ENCODE measurements around the gene DACH1.

DACH1 gene

DNA sequence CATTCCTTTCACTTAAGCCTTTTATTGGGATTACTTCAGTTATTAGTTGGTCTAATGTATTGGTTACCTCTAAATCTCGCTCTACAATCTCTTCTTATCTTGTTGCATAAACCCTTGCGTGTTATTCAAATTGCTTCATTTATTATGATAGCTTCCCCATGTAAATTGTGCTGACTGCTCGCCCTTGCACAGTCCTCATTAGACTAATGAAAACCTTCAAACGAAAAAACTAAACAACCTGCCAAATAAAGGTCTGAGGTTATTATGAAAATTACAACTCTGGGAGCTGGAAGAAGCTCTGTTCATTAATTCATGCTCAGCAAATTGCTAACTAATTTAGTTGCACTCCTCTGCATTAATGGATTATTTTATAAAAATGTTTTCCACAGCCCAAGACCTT is 320.1 kb downstream of the DACH1 start:
- H3K36me3 ChIP-seq (ENCODE audit: control insufficient read depth in 1 of 2, insufficient read depth in 2 of 2, low read length in 2 of 2) = no peaks in the 10 kb centered on the region
- H3K4me3 ChIP-seq (ENCODE audit: low read depth in 1 of 2, low read length in 2 of 2) = no peak overlapping the region
- H3K9me3 ChIP-seq (ENCODE audit: control insufficient read depth in 1 of 2, low read length in 2 of 2) = no peaks in the 10 kb centered on the region
- no peaks in the 10 kb centered on the region for H3K4me1 ChIP-seq (ENCODE audit: control insufficient read depth in 1 of 2, insufficient read depth in 2 of 2, low read length in 2 of 2)
- H3K27me3 ChIP-seq (ENCODE audit: low read depth, low read length) = no peaks in the 10 kb centered on the region
- no peak overlapping the region for H3K27ac ChIP-seq (ENCODE audit: low read length)

GRCh38 chr13:71540098-71540497 is 326.9 kb downstream of the DACH1 start:
- Histone ChIP-seq H3K9me3 (ENCODE audit: control insufficient read depth in 1 of 2, low read length in 2 of 2) (no peaks in the 10 kb centered on the region), H3K4me3 (ENCODE audit: low read depth in 1 of 2, low read length in 2 of 2) (no peak overlapping the region), H3K36me3 (ENCODE audit: control insufficient read depth in 1 of 2, insufficient read depth in 2 of 2, low read length in 2 of 2) (no peaks in the 10 kb centered on the region), H3K4me1 (ENCODE audit: control insufficient read depth in 1 of 2, insufficient read depth in 2 of 2, low read length in 2 of 2) (no peaks in the 10 kb centered on the region), H3K27ac (ENCODE audit: low read length) (no peak overlapping the region), H3K27me3 (ENCODE audit: low read depth, low read length) (no peaks in the 10 kb centered on the region)

DNA sequence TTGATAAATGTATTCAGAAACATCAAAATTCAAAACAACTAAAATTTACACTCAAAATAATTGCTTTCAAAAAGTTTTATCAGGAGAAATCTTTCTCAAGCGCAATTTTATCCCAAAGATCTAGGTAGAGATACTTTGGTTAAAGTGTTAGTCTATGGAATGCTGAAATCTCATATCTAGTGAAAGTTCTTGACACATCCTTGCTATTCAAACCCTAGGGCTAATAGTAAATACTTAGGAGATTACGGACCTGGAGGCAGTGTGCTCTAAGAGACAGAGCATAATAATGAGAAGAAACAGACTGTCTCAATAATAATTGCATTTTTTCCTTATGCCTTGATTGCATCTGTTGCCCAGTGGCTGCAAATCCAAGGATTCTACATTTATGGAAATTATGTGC is 330.8 kb downstream of the DACH1 start:
- no peaks in the 10 kb centered on the region for H3K4me1 ChIP-seq (ENCODE audit: control insufficient read depth in 1 of 2, insufficient read depth in 2 of 2, low read length in 2 of 2)
- H3K27ac ChIP-seq (ENCODE audit: low read length) = no peak overlapping the region
- H3K9me3 ChIP-seq (ENCODE audit: control insufficient read depth in 1 of 2, low read length in 2 of 2) = no peaks in the 10 kb centered on the region
- H3K27me3 ChIP-seq (ENCODE audit: low read depth, low read length) = no peaks in the 10 kb centered on the region
- H3K36me3 ChIP-seq (ENCODE audit: control insufficient read depth in 1 of 2, insufficient read depth in 2 of 2, low read length in 2 of 2) = no peaks in the 10 kb centered on the region
- H3K4me3 ChIP-seq (ENCODE audit: low read depth in 1 of 2, low read length in 2 of 2) = no peak overlapping the region

DNA sequence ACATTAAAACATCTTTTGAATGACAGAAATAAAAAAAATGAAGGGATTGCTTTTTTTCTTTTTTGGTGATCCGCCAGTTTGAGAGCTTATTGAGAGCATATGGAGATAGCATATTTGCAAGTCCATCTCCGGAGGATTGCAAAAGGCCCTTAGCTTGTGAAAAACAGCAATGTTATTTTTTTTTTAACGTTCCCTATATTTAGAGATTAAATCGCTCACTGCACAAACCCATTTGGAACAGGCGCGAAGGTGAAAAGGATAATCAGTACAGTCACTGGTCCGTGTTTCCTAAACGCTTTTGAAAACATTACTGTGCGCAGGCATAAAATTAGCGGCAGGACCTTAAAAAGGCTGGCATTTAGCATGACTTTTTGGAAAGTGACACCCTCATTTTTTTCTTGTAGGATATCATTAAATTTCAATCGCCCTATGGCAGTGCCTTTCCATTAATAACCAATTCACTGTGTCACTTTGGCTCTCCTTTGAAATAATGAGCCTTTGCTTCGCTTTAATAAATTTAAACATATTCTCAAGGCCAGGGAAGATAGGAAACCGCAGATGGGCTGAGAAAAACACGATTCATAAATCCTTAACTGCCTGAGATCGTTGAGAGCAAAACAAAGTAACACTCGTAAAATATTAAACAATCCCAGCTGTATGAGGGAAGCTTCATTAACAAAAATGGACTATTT is 342.2 kb downstream of the DACH1 start:
- H3K4me3 ChIP-seq (ENCODE audit: low read depth in 1 of 2, low read length in 2 of 2) = no peak overlapping the region
- H3K27ac ChIP-seq (ENCODE audit: low read length) = no peak overlapping the region
- no peaks in the 10 kb centered on the region for H3K9me3 ChIP-seq (ENCODE audit: control insufficient read depth in 1 of 2, low read length in 2 of 2)
- no peaks in the 10 kb centered on the region for H3K36me3 ChIP-seq (ENCODE audit: control insufficient read depth in 1 of 2, insufficient read depth in 2 of 2, low read length in 2 of 2)
- H3K4me1 ChIP-seq (ENCODE audit: control insufficient read depth in 1 of 2, insufficient read depth in 2 of 2, low read length in 2 of 2) = no peaks in the 10 kb centered on the region
- no peaks in the 10 kb centered on the region for H3K27me3 ChIP-seq (ENCODE audit: low read depth, low read length)

DNA sequence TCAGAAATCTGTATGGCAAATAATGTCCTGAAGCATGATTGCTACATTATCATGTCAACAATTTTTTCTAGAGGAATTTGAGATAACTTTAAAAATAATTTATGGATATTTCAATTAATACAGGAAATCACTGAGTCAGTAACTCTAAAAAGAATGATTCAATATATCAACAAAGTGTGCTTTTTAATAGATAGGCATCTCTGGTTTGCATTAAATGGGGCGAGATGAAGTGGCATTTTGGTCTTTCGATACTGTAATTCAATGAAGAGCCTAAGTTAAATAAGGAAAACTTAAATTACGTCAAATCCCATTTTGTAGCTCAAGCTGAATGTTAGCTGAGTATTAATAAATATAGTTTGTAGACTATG is 342.8 kb downstream of the DACH1 start:
- no peak overlapping the region for H3K4me3 ChIP-seq (ENCODE audit: low read depth in 1 of 2, low read length in 2 of 2)
- no peaks in the 10 kb centered on the region for H3K9me3 ChIP-seq (ENCODE audit: control insufficient read depth in 1 of 2, low read length in 2 of 2)
- no peaks in the 10 kb centered on the region for H3K36me3 ChIP-seq (ENCODE audit: control insufficient read depth in 1 of 2, insufficient read depth in 2 of 2, low read length in 2 of 2)
- no peaks in the 10 kb centered on the region for H3K4me1 ChIP-seq (ENCODE audit: control insufficient read depth in 1 of 2, insufficient read depth in 2 of 2, low read length in 2 of 2)
- no peak overlapping the region for H3K27ac ChIP-seq (ENCODE audit: low read length)
- no peaks in the 10 kb centered on the region for H3K27me3 ChIP-seq (ENCODE audit: low read depth, low read length)

- no peaks in the 10 kb centered on the region for H3K36me3 ChIP-seq (ENCODE audit: control insufficient read depth in 1 of 2, insufficient read depth in 2 of 2, low read length in 2 of 2)
- H3K4me1 ChIP-seq (ENCODE audit: control insufficient read depth in 1 of 2, insufficient read depth in 2 of 2, low read length in 2 of 2) = no peaks in the 10 kb centered on the region
- no peaks in the 10 kb centered on the region for H3K27me3 ChIP-seq (ENCODE audit: low read depth, low read length)
- H3K9me3 ChIP-seq (ENCODE audit: control insufficient read depth in 1 of 2, low read length in 2 of 2) = no peaks in the 10 kb centered on the region
- H3K4me3 ChIP-seq (ENCODE audit: low read depth in 1 of 2, low read length in 2 of 2) = no peak overlapping the region
- H3K27ac ChIP-seq (ENCODE audit: low read length) = no peak overlapping the region
Measured at GRCh38 chr13:71522941-71523526, 344.0 kb downstream of the DACH1 start.

GRCh38 chr13:71517004-71517403 is 350.0 kb downstream of the DACH1 start:
- no peak overlapping the region for H3K27ac ChIP-seq (ENCODE audit: low read length)
- no peaks in the 10 kb centered on the region for H3K4me1 ChIP-seq (ENCODE audit: control insufficient read depth in 1 of 2, insufficient read depth in 2 of 2, low read length in 2 of 2)
- H3K36me3 ChIP-seq (ENCODE audit: control insufficient read depth in 1 of 2, insufficient read depth in 2 of 2, low read length in 2 of 2) = no peaks in the 10 kb centered on the region

DNA sequence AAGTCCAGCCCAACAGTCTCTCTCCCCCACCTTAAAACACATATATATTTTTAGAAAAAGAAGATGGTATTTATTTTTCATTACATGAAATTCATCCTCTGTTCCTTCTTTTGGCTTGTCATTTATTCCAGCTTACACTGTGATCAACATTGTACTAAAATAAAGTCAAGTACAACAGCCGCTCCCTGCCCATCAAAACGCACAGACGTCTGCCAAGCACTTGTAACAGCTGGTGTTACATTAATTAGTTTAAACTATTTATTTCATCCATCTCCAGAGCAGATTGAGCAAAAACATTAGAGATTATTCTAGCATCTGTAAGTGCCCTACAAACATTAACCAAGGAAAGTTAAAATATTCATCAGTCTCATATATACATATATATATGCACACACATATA is 350.5 kb downstream of the DACH1 start:
- H3K36me3 ChIP-seq (ENCODE audit: control insufficient read depth in 1 of 2, insufficient read depth in 2 of 2, low read length in 2 of 2) = no peaks in the 10 kb centered on the region
- no peaks in the 10 kb centered on the region for H3K9me3 ChIP-seq (ENCODE audit: control insufficient read depth in 1 of 2, low read length in 2 of 2)
- H3K27ac ChIP-seq (ENCODE audit: low read length) = no peak overlapping the region
- no peaks in the 10 kb centered on the region for H3K4me1 ChIP-seq (ENCODE audit: control insufficient read depth in 1 of 2, insufficient read depth in 2 of 2, low read length in 2 of 2)
- no peak overlapping the region for H3K4me3 ChIP-seq (ENCODE audit: low read depth in 1 of 2, low read length in 2 of 2)
- no peaks in the 10 kb centered on the region for H3K27me3 ChIP-seq (ENCODE audit: low read depth, low read length)

More at GRCh38 chr13:71517004-71517403, 350.0 kb downstream of the DACH1 start:
- no peaks in the 10 kb centered on the region for H3K27me3 ChIP-seq (ENCODE audit: low read depth, low read length)
- no peaks in the 10 kb centered on the region for H3K9me3 ChIP-seq (ENCODE audit: control insufficient read depth in 1 of 2, low read length in 2 of 2)
- no peak overlapping the region for H3K4me3 ChIP-seq (ENCODE audit: low read depth in 1 of 2, low read length in 2 of 2)

GRCh38 chr13:71515744-71516038 is 351.3 kb downstream of the DACH1 start:
- no peaks in the 10 kb centered on the region for H3K27me3 ChIP-seq (ENCODE audit: low read depth, low read length)
- no peaks in the 10 kb centered on the region for H3K4me1 ChIP-seq (ENCODE audit: control insufficient read depth in 1 of 2, insufficient read depth in 2 of 2, low read length in 2 of 2)
- H3K4me3 ChIP-seq (ENCODE audit: low read depth in 1 of 2, low read length in 2 of 2) = no peak overlapping the region
- H3K27ac ChIP-seq (ENCODE audit: low read length) = no peak overlapping the region
- no peaks in the 10 kb centered on the region for H3K36me3 ChIP-seq (ENCODE audit: control insufficient read depth in 1 of 2, insufficient read depth in 2 of 2, low read length in 2 of 2)
- no peaks in the 10 kb centered on the region for H3K9me3 ChIP-seq (ENCODE audit: control insufficient read depth in 1 of 2, low read length in 2 of 2)

DNA sequence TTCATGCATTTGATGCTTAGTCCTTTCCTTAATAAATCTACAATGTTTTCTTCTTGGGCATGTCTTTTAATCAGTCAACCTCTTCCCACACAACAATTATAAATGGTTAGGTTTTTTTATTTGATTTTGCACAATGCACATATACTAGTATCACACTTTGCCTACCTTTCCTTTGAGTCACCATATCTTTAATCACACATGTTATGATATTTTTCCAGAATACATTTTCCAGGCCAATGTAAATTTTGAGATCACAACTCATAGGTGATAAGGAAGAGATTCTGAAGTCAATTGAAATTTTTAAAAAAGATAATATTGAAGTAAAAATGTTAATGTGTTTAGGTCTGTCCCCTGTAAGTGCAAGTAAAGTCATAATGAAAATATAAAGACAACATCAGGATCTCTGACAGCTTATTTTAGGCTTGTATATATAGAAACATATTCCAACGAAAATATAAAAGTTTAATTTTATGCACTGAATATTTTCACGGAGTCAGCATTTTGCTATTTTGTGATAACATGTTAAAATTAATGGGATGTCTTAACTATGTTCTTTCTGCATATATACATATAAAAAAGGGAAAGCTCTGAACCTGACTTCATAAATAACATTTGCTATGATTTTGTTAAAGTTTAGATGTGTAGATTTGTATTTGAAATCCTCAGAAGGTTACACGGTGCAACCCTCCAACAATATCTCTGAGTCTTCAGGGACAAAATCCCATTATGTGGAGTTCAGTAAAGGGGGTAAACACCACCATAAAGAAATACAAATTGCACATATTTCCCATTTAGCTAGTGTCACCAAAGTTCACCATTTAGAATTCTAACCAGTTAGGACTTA is 351.9 kb downstream of the DACH1 start:
- H3K9me3 ChIP-seq (ENCODE audit: control insufficient read depth in 1 of 2, low read length in 2 of 2) = no peaks in the 10 kb centered on the region
- no peak overlapping the region for H3K27ac ChIP-seq (ENCODE audit: low read length)
- H3K36me3 ChIP-seq (ENCODE audit: control insufficient read depth in 1 of 2, insufficient read depth in 2 of 2, low read length in 2 of 2) = no peaks in the 10 kb centered on the region

DNA sequence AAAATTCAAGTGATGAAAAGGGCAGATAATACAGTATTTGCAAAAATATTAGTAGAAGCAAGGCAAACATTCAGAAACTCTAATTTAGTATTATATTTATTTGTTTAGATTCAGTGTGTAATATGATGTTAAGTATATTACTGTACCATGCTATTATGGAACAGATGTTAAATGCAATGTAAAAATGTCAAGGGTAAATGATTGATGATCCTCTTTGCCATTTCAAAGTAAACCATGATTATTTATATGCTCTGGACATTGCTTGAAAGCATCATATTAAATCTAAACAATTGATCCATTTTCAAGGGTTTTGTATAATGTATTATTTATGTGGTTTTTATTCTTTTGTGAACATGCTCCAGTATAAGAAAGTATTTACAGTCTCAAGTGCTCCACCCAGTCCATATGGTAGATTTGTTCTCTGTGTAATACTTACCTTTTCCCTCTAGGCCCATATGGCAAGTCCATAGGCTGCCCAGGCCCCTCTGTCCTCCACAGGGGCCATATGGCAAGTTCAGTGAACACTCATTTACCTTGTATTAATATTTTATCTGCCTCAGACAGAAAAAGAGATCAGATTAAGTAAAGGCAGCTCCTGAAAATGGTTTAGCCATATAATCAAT is 353.5 kb downstream of the DACH1 start:
- Histone ChIP-seq H3K36me3 (ENCODE audit: control insufficient read depth in 1 of 2, insufficient read depth in 2 of 2, low read length in 2 of 2) (no peaks in the 10 kb centered on the region), H3K27me3 (ENCODE audit: low read depth, low read length) (no peaks in the 10 kb centered on the region), H3K27ac (ENCODE audit: low read length) (no peak overlapping the region), H3K4me3 (ENCODE audit: low read depth in 1 of 2, low read length in 2 of 2) (no peak overlapping the region), H3K4me1 (ENCODE audit: control insufficient read depth in 1 of 2, insufficient read depth in 2 of 2, low read length in 2 of 2) (no peaks in the 10 kb centered on the region), H3K9me3 (ENCODE audit: control insufficient read depth in 1 of 2, low read length in 2 of 2) (no peaks in the 10 kb centered on the region)

More for the DNA sequence above, 351.9 kb downstream of the DACH1 start:
- H3K27me3 ChIP-seq (ENCODE audit: low read depth, low read length) = no peaks in the 10 kb centered on the region
- H3K4me1 ChIP-seq (ENCODE audit: control insufficient read depth in 1 of 2, insufficient read depth in 2 of 2, low read length in 2 of 2) = no peaks in the 10 kb centered on the region
- no peak overlapping the region for H3K4me3 ChIP-seq (ENCODE audit: low read depth in 1 of 2, low read length in 2 of 2)

All from muscle layer of duodenum (tissue), 2 donors.